WTC11 (cell line): ENCODE results near the gene MKI67.

Experiments
- CREB1 ChIP-seq: sonication (generic); formaldehyde crosslinking; IDR thresholded peaks from 2 replicates; pipeline ENCODE4 v1.8.0; 2023; ENCODE audit warnings: mild to moderate bottlenecking, missing genetic modification reagents
- FOXK1 ChIP-seq: sonication (generic); formaldehyde crosslinking; IDR thresholded peaks from 2 replicates; pipeline ENCODE4 v1.8.0; 2022; ENCODE audit warnings: mild to moderate bottlenecking, moderate library complexity, missing genetic modification reagents
- HMGA2 ChIP-seq: fragments of 250-450 bp; sonication (Bioruptor Pico); IDR thresholded peaks from 2 replicates; pipeline ENCODE4 v1.4.0; 2021; ENCODE audit warnings: mild to moderate bottlenecking, moderate library complexity
- PRRX2 ChIP-seq: fragments of 250-450 bp; sonication (Bioruptor Pico); IDR thresholded peaks from 2 replicates; pipeline ENCODE4 v1.8.0; 2021; ENCODE audit warnings: mild to moderate bottlenecking
- TCF7 ChIP-seq: sonication (generic); formaldehyde crosslinking; IDR thresholded peaks from 2 replicates; pipeline ENCODE4 v1.8.0; 2022; ENCODE audit warnings: mild to moderate bottlenecking, low read depth, missing genetic modification reagents, moderate library complexity
- ZBTB21 ChIP-seq: sonication (generic); formaldehyde crosslinking; IDR thresholded peaks from 2 replicates; pipeline ENCODE4 v1.8.1; 2023; ENCODE audit warnings: mild to moderate bottlenecking, missing genetic modification reagents, borderline replicate concordance
- ZNF121 ChIP-seq: sonication (generic); formaldehyde crosslinking; IDR thresholded peaks from 2 replicates; pipeline ENCODE4 v1.8.0; 2023; ENCODE audit warnings: missing genetic modification reagents
- ZNF138 ChIP-seq: sonication (generic); formaldehyde crosslinking; conservative IDR thresholded peaks from 2 replicates; pipeline ENCODE4 v1.8.1; 2022; ENCODE audit warnings: mild to moderate bottlenecking, moderate library complexity, missing genetic modification reagents
- TF ChIP-seq, protein P1 (sequence below): fragments of 200-600 bp; IDR thresholded peaks from 2 replicates; pipeline ENCODE4 v1.8.0; 2022; ENCODE audit warnings: antibody characterized with exemption
- TF ChIP-seq, protein P2 (sequence below): sonication (generic); formaldehyde crosslinking; IDR thresholded peaks from 2 replicates; pipeline ENCODE4 v1.8.1; 2022; ENCODE audit warnings: low read depth, missing genetic modification reagents, borderline replicate concordance
- TF ChIP-seq, protein P3 (sequence below): sonication (generic); formaldehyde crosslinking; IDR thresholded peaks from 2 replicates; pipeline ENCODE4 v1.8.0; 2022; ENCODE audit warnings: mild to moderate bottlenecking, missing genetic modification reagents

DNA sequence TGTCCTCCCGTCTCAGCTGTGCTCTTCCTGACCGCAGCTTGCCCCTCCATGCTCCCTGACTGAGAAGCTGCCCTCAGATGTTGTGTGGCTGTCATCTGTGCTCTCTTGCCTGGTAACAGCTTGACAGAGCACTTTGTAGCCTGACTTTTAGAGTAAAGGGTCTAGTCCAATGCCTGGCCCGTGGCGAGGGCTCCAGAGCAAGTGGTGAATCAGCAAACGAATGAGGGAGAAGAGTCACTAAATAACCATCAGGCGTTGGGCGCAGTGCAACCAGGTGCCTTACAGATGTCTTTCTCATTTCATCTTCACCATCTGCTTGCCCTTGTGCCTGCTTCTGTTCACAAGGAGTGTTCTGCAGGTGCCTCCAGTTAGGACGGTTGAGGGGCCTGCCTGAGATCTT, 45.6 kb downstream of the MKI67 start:
- TF ChIP-seq, protein P1, sequence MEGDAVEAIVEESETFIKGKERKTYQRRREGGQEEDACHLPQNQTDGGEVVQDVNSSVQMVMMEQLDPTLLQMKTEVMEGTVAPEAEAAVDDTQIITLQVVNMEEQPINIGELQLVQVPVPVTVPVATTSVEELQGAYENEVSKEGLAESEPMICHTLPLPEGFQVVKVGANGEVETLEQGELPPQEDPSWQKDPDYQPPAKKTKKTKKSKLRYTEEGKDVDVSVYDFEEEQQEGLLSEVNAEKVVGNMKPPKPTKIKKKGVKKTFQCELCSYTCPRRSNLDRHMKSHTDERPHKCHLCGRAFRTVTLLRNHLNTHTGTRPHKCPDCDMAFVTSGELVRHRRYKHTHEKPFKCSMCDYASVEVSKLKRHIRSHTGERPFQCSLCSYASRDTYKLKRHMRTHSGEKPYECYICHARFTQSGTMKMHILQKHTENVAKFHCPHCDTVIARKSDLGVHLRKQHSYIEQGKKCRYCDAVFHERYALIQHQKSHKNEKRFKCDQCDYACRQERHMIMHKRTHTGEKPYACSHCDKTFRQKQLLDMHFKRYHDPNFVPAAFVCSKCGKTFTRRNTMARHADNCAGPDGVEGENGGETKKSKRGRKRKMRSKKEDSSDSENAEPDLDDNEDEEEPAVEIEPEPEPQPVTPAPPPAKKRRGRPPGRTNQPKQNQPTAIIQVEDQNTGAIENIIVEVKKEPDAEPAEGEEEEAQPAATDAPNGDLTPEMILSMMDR, result no peak
- TF ChIP-seq TCF7 (CRISPR knock-in tag) (no peak), HMGA2 (CRISPR knock-in tag) (no peak), ZBTB21 (CRISPR knock-in tag) (no peak), FOXK1 (no peak), PRRX2 (no peak), CREB1 (CRISPR knock-in tag) (no peak), ZNF121 (CRISPR knock-in tag) (no peak), ZNF138 (no peak)
- TF ChIP-seq, protein P2, sequence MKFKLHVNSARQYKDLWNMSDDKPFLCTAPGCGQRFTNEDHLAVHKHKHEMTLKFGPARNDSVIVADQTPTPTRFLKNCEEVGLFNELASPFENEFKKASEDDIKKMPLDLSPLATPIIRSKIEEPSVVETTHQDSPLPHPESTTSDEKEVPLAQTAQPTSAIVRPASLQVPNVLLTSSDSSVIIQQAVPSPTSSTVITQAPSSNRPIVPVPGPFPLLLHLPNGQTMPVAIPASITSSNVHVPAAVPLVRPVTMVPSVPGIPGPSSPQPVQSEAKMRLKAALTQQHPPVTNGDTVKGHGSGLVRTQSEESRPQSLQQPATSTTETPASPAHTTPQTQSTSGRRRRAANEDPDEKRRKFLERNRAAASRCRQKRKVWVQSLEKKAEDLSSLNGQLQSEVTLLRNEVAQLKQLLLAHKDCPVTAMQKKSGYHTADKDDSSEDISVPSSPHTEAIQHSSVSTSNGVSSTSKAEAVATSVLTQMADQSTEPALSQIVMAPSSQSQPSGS (CRISPR knock-in tag), result no peak
- TF ChIP-seq, protein P3, sequence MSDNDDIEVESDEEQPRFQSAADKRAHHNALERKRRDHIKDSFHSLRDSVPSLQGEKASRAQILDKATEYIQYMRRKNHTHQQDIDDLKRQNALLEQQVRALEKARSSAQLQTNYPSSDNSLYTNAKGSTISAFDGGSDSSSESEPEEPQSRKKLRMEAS (CRISPR knock-in tag), result no peak
